Upper lobe of right lung (tissue), 1 donor: ENCODE results near the gene CYP1A2. TPM values are rescaled to one million over a fixed set of nuclear protein-coding genes. Genes with fewer than 3 reads are reported as not detected.
A peak's percentile ranks its signal among the peaks of the same experiment; 100 is the strongest.

ENCODE experiments used
- ATAC-seq: fragments of 200-7000 bp; cut with Tn5 transposase; one replicate; pipeline ENCODE4 v1.9.1; 2020; ENCODE audit warnings: mild to moderate bottlenecking, moderate library complexity
- DNase-seq: peaks from one replicate; pipeline ENCODE4 v3.0.0-alpha.2; 2020
- H3K27ac ChIP-seq: fragments of 200-600 bp; one replicate; pipeline ENCODE4 v1.8.0; 2022
- H3K27me3 ChIP-seq: fragments of 200-600 bp; one replicate; pipeline ENCODE4 v1.8.0; 2022; ENCODE audit warnings: mild to moderate bottlenecking
- H3K36me3 ChIP-seq: fragments of 200-600 bp; one replicate; pipeline ENCODE4 v1.8.0; 2022
- H3K4me1 ChIP-seq: fragments of 200-600 bp; one replicate; pipeline ENCODE4 v1.8.0; 2022
- H3K4me3 ChIP-seq: fragments of 200-600 bp; one replicate; pipeline ENCODE4 v1.8.0; 2022; ENCODE audit warnings: mild to moderate bottlenecking
- H3K9me3 ChIP-seq: fragments of 200-600 bp; one replicate; pipeline ENCODE4 v1.8.0; 2022
- intact Hi-C: fragments of 100-400 bp; cut with DNase I; formaldehyde crosslinking; loops from one replicate; pipeline ENCODE4 v1.11.0; 2022
- total RNA-seq: library from RNA; stranded (reverse); fragmentation: NEBNext Ultra II Directional; extraction: Animal tissue kit (Norgen Biotek cat#: 25700); gene quantifications from one replicate; pipeline ENCODE4 v1.2.1, GENCODE V29; 2021
- TF ChIP-seq, protein P1 (sequence below): fragments of 200-600 bp; IDR thresholded peaks from one replicate; pipeline ENCODE4 v1.8.0; 2022; ENCODE audit warnings: antibody characterized with exemption
- donor health status: DM: no; HTN: yes; CAD: no; lungs with severe emphysema.

The CYP1A2 gene
- total RNA-seq, 1 donor from 2014 or later: 0.32 TPM

DNA sequence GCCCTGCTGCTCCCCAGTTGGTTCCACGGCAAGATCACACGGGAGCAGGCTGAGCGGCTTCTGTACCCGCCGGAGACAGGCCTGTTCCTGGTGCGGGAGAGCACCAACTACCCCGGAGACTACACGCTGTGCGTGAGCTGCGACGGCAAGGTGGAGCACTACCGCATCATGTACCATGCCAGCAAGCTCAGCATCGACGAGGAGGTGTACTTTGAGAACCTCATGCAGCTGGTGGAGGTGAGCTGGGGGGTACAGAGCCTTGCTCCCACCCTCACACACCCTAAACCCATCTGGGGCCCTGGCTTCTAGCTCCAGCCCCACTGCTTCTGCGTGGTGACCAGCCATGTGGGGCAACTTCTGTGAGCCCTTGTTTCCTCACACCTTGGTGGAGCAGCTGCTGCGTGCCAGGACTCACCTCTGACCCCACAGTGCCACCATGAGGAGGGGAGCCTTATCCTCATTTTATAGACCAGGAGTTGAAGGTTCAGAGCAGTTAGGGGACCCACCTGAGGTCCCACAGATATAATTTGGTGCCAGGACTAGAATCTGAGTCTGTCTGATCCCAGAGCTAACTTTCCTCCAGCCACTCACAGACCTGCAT lies 50.7 kb downstream of the CYP1A2 start:
- DNase-seq: no peak
- TF ChIP-seq, protein P1, sequence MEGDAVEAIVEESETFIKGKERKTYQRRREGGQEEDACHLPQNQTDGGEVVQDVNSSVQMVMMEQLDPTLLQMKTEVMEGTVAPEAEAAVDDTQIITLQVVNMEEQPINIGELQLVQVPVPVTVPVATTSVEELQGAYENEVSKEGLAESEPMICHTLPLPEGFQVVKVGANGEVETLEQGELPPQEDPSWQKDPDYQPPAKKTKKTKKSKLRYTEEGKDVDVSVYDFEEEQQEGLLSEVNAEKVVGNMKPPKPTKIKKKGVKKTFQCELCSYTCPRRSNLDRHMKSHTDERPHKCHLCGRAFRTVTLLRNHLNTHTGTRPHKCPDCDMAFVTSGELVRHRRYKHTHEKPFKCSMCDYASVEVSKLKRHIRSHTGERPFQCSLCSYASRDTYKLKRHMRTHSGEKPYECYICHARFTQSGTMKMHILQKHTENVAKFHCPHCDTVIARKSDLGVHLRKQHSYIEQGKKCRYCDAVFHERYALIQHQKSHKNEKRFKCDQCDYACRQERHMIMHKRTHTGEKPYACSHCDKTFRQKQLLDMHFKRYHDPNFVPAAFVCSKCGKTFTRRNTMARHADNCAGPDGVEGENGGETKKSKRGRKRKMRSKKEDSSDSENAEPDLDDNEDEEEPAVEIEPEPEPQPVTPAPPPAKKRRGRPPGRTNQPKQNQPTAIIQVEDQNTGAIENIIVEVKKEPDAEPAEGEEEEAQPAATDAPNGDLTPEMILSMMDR: no peak
- peaks cover 8% of the 10 kb centered on the region for H3K4me1 ChIP-seq
- H3K27ac ChIP-seq: no peak overlapping the region
- H3K36me3 ChIP-seq: peaks cover 58% of the 10 kb centered on the region
- H3K27me3 ChIP-seq: no peaks in the 10 kb centered on the region
- no peak overlapping the region for H3K4me3 ChIP-seq
- intact Hi-C loops: no loop called here
- ATAC-seq: no peak
- H3K9me3 ChIP-seq: no peaks in the 10 kb centered on the region

- intact Hi-C loops: no loop called here
Observed at GRCh38 chr15:74799856-74800558, 51.4 kb downstream of the CYP1A2 start.

DNA sequence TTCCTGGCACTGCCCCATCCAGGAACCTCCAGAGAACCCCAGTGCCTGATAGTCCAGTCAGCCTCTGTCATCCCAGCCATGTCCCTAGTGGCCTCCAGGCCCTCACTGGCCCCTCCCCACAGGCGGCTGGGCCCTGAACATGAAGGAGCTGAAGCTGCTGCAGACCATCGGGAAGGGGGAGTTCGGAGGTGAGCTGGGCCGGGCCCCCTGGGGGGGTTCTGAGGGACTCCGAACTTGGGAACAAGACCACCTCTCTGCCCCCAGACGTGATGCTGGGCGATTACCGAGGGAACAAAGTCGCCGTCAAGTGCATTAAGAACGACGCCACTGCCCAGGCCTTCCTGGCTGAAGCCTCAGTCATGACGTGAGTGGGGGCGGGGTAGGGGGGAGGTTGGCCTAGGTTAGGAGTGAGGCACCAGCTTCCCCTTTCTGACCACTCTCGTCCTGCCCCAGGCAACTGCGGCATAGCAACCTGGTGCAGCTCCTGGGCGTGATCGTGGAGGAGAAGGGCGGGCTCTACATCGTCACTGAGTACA lies 52.0 kb downstream of the CYP1A2 start:
- Histone ChIP-seq H3K4me3 (no peak overlapping the region), H3K4me1 (peaks cover 8% of the 10 kb centered on the region), H3K27me3 (no peaks in the 10 kb centered on the region), H3K9me3 (no peaks in the 10 kb centered on the region), H3K27ac (no peak overlapping the region), H3K36me3 (peaks cover 60% of the 10 kb centered on the region)
- ATAC-seq (peak; percentile 11), DNase-seq (no peak)
- TF ChIP-seq, protein P1: no peak
- intact Hi-C loops: no loop called here

More at GRCh38 chr15:74799856-74800558, 51.4 kb downstream of the CYP1A2 start:
- Histone ChIP-seq H3K9me3 (no peaks in the 10 kb centered on the region), H3K27ac (peak overlapping the region; percentile 42), H3K4me1 (peaks cover 8% of the 10 kb centered on the region), H3K27me3 (no peaks in the 10 kb centered on the region), H3K4me3 (no peak overlapping the region), H3K36me3 (peaks cover 60% of the 10 kb centered on the region)
- ATAC-seq (peak; percentile 96), DNase-seq (peak; percentile 90)
- TF ChIP-seq, protein P1: peak; percentile 97

- Histone ChIP-seq H3K36me3 (peaks cover 60% of the 10 kb centered on the region), H3K27me3 (no peaks in the 10 kb centered on the region), H3K27ac (no peak overlapping the region), H3K9me3 (no peaks in the 10 kb centered on the region), H3K4me1 (peaks cover 8% of the 10 kb centered on the region), H3K4me3 (no peak overlapping the region)
- TF ChIP-seq, protein P1: no peak
- DNase-seq (no peak), ATAC-seq (no peak)
- intact Hi-C loops: no loop called here
Observed at GRCh38 chr15:74801311-74801997, 52.8 kb downstream of the CYP1A2 start.

- intact Hi-C loops: no loop called here
- H3K27me3 ChIP-seq: no peaks in the 10 kb centered on the region
- H3K4me1 ChIP-seq: peaks cover 8% of the 10 kb centered on the region
- TF ChIP-seq, protein P1: no peak
- no peaks in the 10 kb centered on the region for H3K9me3 ChIP-seq
- peaks cover 60% of the 10 kb centered on the region for H3K36me3 ChIP-seq
- no peak overlapping the region for H3K4me3 ChIP-seq
- ATAC-seq (no peak), DNase-seq (no peak)
- H3K27ac ChIP-seq: no peak overlapping the region
Observed at GRCh38 chr15:74802290-74802689, 53.6 kb downstream of the CYP1A2 start.
